Type B pancreatic cell (in vitro differentiated cells): ENCODE data around the gene UBE2E1. TPM values are rescaled to one million over a fixed set of nuclear protein-coding genes. Genes with fewer than 3 reads are reported as not detected.

Experiments used
- DNase-seq: peaks from one replicate; pipeline ENCODE4 v3.0.0; 2021; ENCODE audit warnings: mixed read lengths; ENCODE audit not compliant: unreplicated experiment; ENCODE audit errors: extremely low spot score
- H3K27ac Mint-ChIP-seq: 2 replicates; pipeline ENCODE4 v1.8.0; 2021; ENCODE audit warnings: mild to moderate bottlenecking, mixed read lengths
- H3K27me3 Mint-ChIP-seq: 2 replicates; pipeline ENCODE4 v1.8.0; 2021; ENCODE audit warnings: mixed read lengths
- H3K36me3 Mint-ChIP-seq: 2 replicates; pipeline ENCODE4 v1.8.0; 2021; ENCODE audit warnings: mixed read lengths
- H3K4me1 Mint-ChIP-seq: one replicate; pipeline ENCODE4 v1.8.0; 2021; ENCODE audit warnings: mixed read lengths; ENCODE audit not compliant: unreplicated experiment
- H3K4me3 Mint-ChIP-seq: 2 replicates; pipeline ENCODE4 v1.8.0; 2021; ENCODE audit warnings: mild to moderate bottlenecking, mixed read lengths
- H3K9me3 Mint-ChIP-seq: 2 replicates; pipeline ENCODE4 v1.8.0; 2021; ENCODE audit warnings: mixed read lengths
- CTCF ChIP-seq: fragments of 200-600 bp; sonication (generic); conservative IDR thresholded peaks from 2 replicates; pipeline ENCODE4 v1.5.0; 2021; ENCODE audit warnings: antibody characterized with exemption, mild to moderate bottlenecking
- total RNA-seq: library from RNA; stranded (reverse); gene quantifications from 2 replicates; pipeline ENCODE4 v1.2.1, GENCODE V29; 2021; ENCODE audit warnings: low replicate concordance

UBE2E1 gene
- total RNA-seq, 1 donor from 2014 or later, result 110 TPM

GRCh38 chr3:23761440-23761896 lies 44.3 kb upstream of the UBE2E1 start:
- peak; percentile 45 for TF ChIP-seq CTCF
- no peaks in the 10 kb centered on the region for H3K36me3 Mint-ChIP-seq
- no peak for DNase-seq
- peaks cover 30% of the 10 kb centered on the region for H3K4me1 Mint-ChIP-seq
- peaks cover 3% of the 10 kb centered on the region for H3K27me3 Mint-ChIP-seq
- H3K9me3 Mint-ChIP-seq, result no peaks in the 10 kb centered on the region
- no peak overlapping the region for H3K4me3 Mint-ChIP-seq
- H3K27ac Mint-ChIP-seq, result no peak overlapping the region

- no peak overlapping the region for H3K27ac Mint-ChIP-seq
Measured at GRCh38 chr3:23762214-23762613, 43.5 kb upstream of the UBE2E1 start.

GRCh38 chr3:23762759-23763477 lies 42.8 kb upstream of the UBE2E1 start:
- no peak for DNase-seq
- Mint-ChIP-seq H3K4me3 (peak overlapping the region; percentile 40), H3K27me3 (peaks cover 3% of the 10 kb centered on the region), H3K9me3 (no peaks in the 10 kb centered on the region), H3K27ac (peak overlapping the region; percentile 76), H3K4me1 (peaks cover 29% of the 10 kb centered on the region), H3K36me3 (no peaks in the 10 kb centered on the region)
- no peak for TF ChIP-seq CTCF

More at GRCh38 chr3:23762214-23762613, 43.5 kb upstream of the UBE2E1 start:
- Mint-ChIP-seq H3K36me3 (no peaks in the 10 kb centered on the region), H3K9me3 (no peaks in the 10 kb centered on the region), H3K4me3 (peak overlapping the region; percentile 40), H3K4me1 (peaks cover 29% of the 10 kb centered on the region), H3K27me3 (peaks cover 3% of the 10 kb centered on the region)
- no peak for TF ChIP-seq CTCF
- DNase-seq, result no peak

GRCh38 chr3:23764407-23764806 lies 41.3 kb upstream of the UBE2E1 start:
- TF ChIP-seq CTCF, result no peak
- no peaks in the 10 kb centered on the region for H3K36me3 Mint-ChIP-seq
- H3K4me3 Mint-ChIP-seq, result no peak overlapping the region
- H3K27ac Mint-ChIP-seq, result no peak overlapping the region
- no peak for DNase-seq
- H3K4me1 Mint-ChIP-seq, result peaks cover 29% of the 10 kb centered on the region
- no peaks in the 10 kb centered on the region for H3K27me3 Mint-ChIP-seq
- H3K9me3 Mint-ChIP-seq, result no peaks in the 10 kb centered on the region

- H3K4me1 Mint-ChIP-seq, result peaks cover 8% of the 10 kb centered on the region
Measured at GRCh38 chr3:23767546-23767945, 38.2 kb upstream of the UBE2E1 start.

More at GRCh38 chr3:23767546-23767945, 38.2 kb upstream of the UBE2E1 start:
- TF ChIP-seq CTCF, result no peak
- H3K9me3 Mint-ChIP-seq, result no peaks in the 10 kb centered on the region
- no peaks in the 10 kb centered on the region for H3K27me3 Mint-ChIP-seq
- DNase-seq, result no peak
- no peak overlapping the region for H3K4me3 Mint-ChIP-seq
- H3K27ac Mint-ChIP-seq, result no peak overlapping the region
- no peaks in the 10 kb centered on the region for H3K36me3 Mint-ChIP-seq
